GM12878 (cell line): ENCODE data around the gene GPATCH2L. TPM values are rescaled to one million over a fixed set of nuclear protein-coding genes. Genes with fewer than 3 reads are reported as not detected.

Experiments
- ATAC-seq: fragments of 200-7000 bp; cut with Tn5 transposase; 3 replicates; pipeline ENCODE4 v1.9.1; 2020; ENCODE audit warnings: mild to moderate bottlenecking, moderate library complexity
- BruUV-seq: library from RNA; stranded (reverse); fragments of 400-500 nt; replicated peaks from 2 replicates; lab custom pipeline; 2021; lab: Mats Ljungman, UMichigan
- CTCF ChIA-PET: fragments of 300-600 bp; sonication (Branson Sonifier 250); formaldehyde crosslinking; extraction: SDS; loops from one replicate; lab custom pipeline; 2021; ENCODE audit warnings: inconsistent platforms; lab: Yijun Ruan, JAX
- POLR2A ChIA-PET: fragments of 350-600 bp; formaldehyde crosslinking; extraction: SDS; loops from one replicate; lab custom pipeline; 2021; ENCODE audit warnings: inconsistent platforms; lab: Charles Lee
- RAD21 ChIA-PET: fragments of 300-600 bp; sonication (Branson Sonifier 250); formaldehyde crosslinking; loops from one replicate; lab custom pipeline; 2023; ENCODE audit warnings: antibody characterized with exemption; ENCODE audit not compliant: unreplicated experiment; lab: Charles Lee
- SMC1A ChIA-PET: fragments of 300-600 bp; sonication (Branson Sonifier 250); formaldehyde crosslinking; loops from one replicate; lab custom pipeline; 2023; ENCODE audit not compliant: unreplicated experiment, uncharacterized antibody; lab: Charles Lee
- DNase-seq: peaks from one replicate; pipeline ENCODE4 v3.0.0-alpha.2; 2011; ENCODE audit warnings: low read depth, low spot score
- FAIRE-seq: peaks from 3 replicates; lab custom pipeline; 2011; peaks lifted over from hg19 to GRCh38; lab: Jason Lieb, UNC
- H2AFZ ChIP-seq: 2 replicates; pipeline ENCODE4 v1.6.0; 2011; ENCODE audit warnings: low read depth, low read length, control low read depth; ENCODE audit not compliant: control insufficient read depth
- H3K27ac ChIP-seq: 2 replicates; pipeline ENCODE4 v1.5.1; 2011; ENCODE audit warnings: control low read depth; ENCODE audit not compliant: control insufficient read depth, insufficient read depth
- H3K27me3 ChIP-seq, 2 experiments: replicated peaks in 1 of 2; 2 replicates each; pipeline versions ENCODE4 v1.6.0 to v1.6.1; 2011; ENCODE audit warnings: low read length in 1 of 2; ENCODE audit not compliant: control insufficient read depth in 2 of 2, insufficient read depth in 2 of 2
- H3K36me3 ChIP-seq, 2 experiments: 2 replicates each; pipeline ENCODE4 v1.5.1; 2011; ENCODE audit warnings: low read length in 1 of 2; ENCODE audit not compliant: control insufficient read depth in 2 of 2, insufficient read depth in 2 of 2
- H3K4me1 ChIP-seq: 2 replicates; pipeline ENCODE4 v1.6.1; 2011; ENCODE audit warnings: mild to moderate bottlenecking, low read length, moderate library complexity, mixed read lengths; ENCODE audit not compliant: control insufficient read depth, insufficient read depth
- H3K4me2 ChIP-seq: 2 replicates; pipeline ENCODE4 v1.6.0; 2011; ENCODE audit warnings: control low read depth; ENCODE audit not compliant: control insufficient read depth, insufficient read depth
- H3K4me3 ChIP-seq: fragments of 200-600 bp; sonication (generic); 2 replicates; pipeline ENCODE4 v1.5.1; 2016
- H3K79me2 ChIP-seq: 2 replicates; pipeline ENCODE4 v1.6.0; 2011; ENCODE audit warnings: low read length; ENCODE audit not compliant: control insufficient read depth, insufficient read depth
- H3K9ac ChIP-seq: 2 replicates; pipeline ENCODE4 v1.8.0; 2011; ENCODE audit warnings: low read length, control low read depth, mixed read lengths; ENCODE audit not compliant: control insufficient read depth, insufficient read depth
- H3K9me3 ChIP-seq: replicated peaks from 3 replicates; pipeline ENCODE4 v1.5.1; 2011; ENCODE audit warnings: mild to moderate bottlenecking, low read length; ENCODE audit not compliant: control insufficient read depth, insufficient read depth
- H4K20me1 ChIP-seq: 2 replicates; pipeline ENCODE4 v1.6.0; 2011; ENCODE audit not compliant: control insufficient read depth, insufficient read depth
- EED ChIP-seq: sonication (generic); IDR thresholded peaks from 2 replicates; pipeline ENCODE4 v1.6.1; 2016; ENCODE audit warnings: antibody characterized with exemption, low read depth
- ESRRA ChIP-seq: IDR thresholded peaks from 2 replicates; pipeline ENCODE4 v1.6.1; 2012; ENCODE audit warnings: mild to moderate bottlenecking, low read length, improper control_type of control experiment
- HDAC2 ChIP-seq: fragments of 200-600 bp; sonication (generic); IDR thresholded peaks from 2 replicates; pipeline ENCODE4 v1.6.1; 2017
- IKZF1 ChIP-seq: fragments of 450-650 bp; conservative IDR thresholded peaks from 2 replicates; pipeline ENCODE4 v1.6.1; 2017; ENCODE audit warnings: antibody characterized with exemption, mild to moderate bottlenecking
- IRF4 ChIP-seq: IDR thresholded peaks from 2 replicates; pipeline ENCODE4 v1.6.1; 2011; ENCODE audit warnings: low read depth, low read length
- MTA3 ChIP-seq: IDR thresholded peaks from 2 replicates; pipeline ENCODE4 v1.6.1; 2012; ENCODE audit warnings: low read length, inconsistent platforms, borderline replicate concordance
- POU2F2 ChIP-seq: IDR thresholded peaks from 3 replicates; pipeline ENCODE4 v1.6.1; 2011; ENCODE audit warnings: low read depth, mild to moderate bottlenecking, low read length, borderline replicate concordance
- SIN3A ChIP-seq: IDR thresholded peaks from 2 replicates; pipeline ENCODE4 v1.6.1; 2012; ENCODE audit warnings: low read depth, low read length, improper control_type of control experiment
- SP1 ChIP-seq: IDR thresholded peaks from one replicate; pipeline ENCODE4 v1.6.1; 2011; ENCODE audit warnings: low read depth, low read length
- SPI1 ChIP-seq: IDR thresholded peaks from 2 replicates; pipeline ENCODE4 v1.6.1; 2011; ENCODE audit warnings: low read depth, mild to moderate bottlenecking, low read length, moderate library complexity, borderline replicate concordance; ENCODE audit not compliant: insufficient read depth
- TCF12 ChIP-seq: IDR thresholded peaks from 2 replicates; pipeline ENCODE4 v1.6.1; 2011; ENCODE audit warnings: low read depth, mild to moderate bottlenecking, low read length
- ZNF384 ChIP-seq: IDR thresholded peaks from 2 replicates; pipeline ENCODE4 v1.6.1; 2012; ENCODE audit warnings: low read depth, mild to moderate bottlenecking, low read length, improper control_type of control experiment, borderline replicate concordance
- WGBS: methylation state at CpG from one replicate; pipeline ENCODE4 v1.1.6; 2016; ENCODE audit warnings: low lambda C conversion rate; ENCODE audit not compliant: insufficient replicate concordance, insufficient coverage; ENCODE audit errors: missing lambda C conversion rate; 5-methylcytosine and 5-hydroxymethylcytosine counted together
- in situ Hi-C: fragments of 300-500 bp; cut with MboI; formaldehyde crosslinking; loops from 9 replicates; pipeline ENCODE4 v1.14.3; 2018; ENCODE audit warnings: mixed read lengths
- intact Hi-C: fragments of 100-400 bp; cut with micrococcal nuclease; formaldehyde crosslinking; loops from one replicate; pipeline ENCODE4 v1.14.2; 2022; ENCODE audit not compliant: unreplicated experiment
- polyA plus RNA-seq, 11 experiments: library from polyadenylated mRNA; depleted of rRNA in 4 of 11; unstranded in 6 of 11; stranded (reverse) in 5 of 11; fragments of >200 nt; fragmentation: Nextera tagmentation in 4 of 11; fragmentation: Illumina TruSeq in 1 of 11; extraction: Ambion mirVana in 4 of 11; extraction: Trizol in 1 of 11; gene quantifications; 1 replicate in 1 of 11; 2 replicates in 10 of 11; pipeline versions ENCODE4 v1.2.1 to v1.2.3, GENCODE V29; 2011 to 2016; ENCODE audit warnings: inconsistent platforms in 2 of 11, missing spikeins in 2 of 11, low read depth in 1 of 11
- total RNA-seq, 4 experiments: library from RNA; depleted of rRNA in 3 of 4; stranded (reverse); fragments of >200 nt in 3 of 4; fragmentation: Illumina TruSeq in 1 of 4; extraction: Trizol in 1 of 4; gene quantifications; 2 replicates each; pipeline versions ENCODE4 v1.2.1 to v1.2.3, GENCODE V29; 2013 to 2021
- TF ChIP-seq, protein P1 (sequence below): IDR thresholded peaks from 2 replicates; pipeline ENCODE4 v1.6.1; 2012; ENCODE audit warnings: mild to moderate bottlenecking, low read depth, low read length
- TF ChIP-seq, protein P2 (sequence below): fragments of 450-650 bp; IDR thresholded peaks from 2 replicates; pipeline ENCODE4 v1.6.1; 2017; ENCODE audit warnings: mild to moderate bottlenecking, low read depth, inconsistent platforms; ENCODE audit not compliant: poor library complexity, severe bottlenecking

The GPATCH2L gene
- total and polyA plus RNA-seq, 10 of the 15 experiments (the other 5 are each of a cell fraction or from before 2014, with no cell fraction given): 9.1 to 50.9 (median 24.4) TPM

DNA sequence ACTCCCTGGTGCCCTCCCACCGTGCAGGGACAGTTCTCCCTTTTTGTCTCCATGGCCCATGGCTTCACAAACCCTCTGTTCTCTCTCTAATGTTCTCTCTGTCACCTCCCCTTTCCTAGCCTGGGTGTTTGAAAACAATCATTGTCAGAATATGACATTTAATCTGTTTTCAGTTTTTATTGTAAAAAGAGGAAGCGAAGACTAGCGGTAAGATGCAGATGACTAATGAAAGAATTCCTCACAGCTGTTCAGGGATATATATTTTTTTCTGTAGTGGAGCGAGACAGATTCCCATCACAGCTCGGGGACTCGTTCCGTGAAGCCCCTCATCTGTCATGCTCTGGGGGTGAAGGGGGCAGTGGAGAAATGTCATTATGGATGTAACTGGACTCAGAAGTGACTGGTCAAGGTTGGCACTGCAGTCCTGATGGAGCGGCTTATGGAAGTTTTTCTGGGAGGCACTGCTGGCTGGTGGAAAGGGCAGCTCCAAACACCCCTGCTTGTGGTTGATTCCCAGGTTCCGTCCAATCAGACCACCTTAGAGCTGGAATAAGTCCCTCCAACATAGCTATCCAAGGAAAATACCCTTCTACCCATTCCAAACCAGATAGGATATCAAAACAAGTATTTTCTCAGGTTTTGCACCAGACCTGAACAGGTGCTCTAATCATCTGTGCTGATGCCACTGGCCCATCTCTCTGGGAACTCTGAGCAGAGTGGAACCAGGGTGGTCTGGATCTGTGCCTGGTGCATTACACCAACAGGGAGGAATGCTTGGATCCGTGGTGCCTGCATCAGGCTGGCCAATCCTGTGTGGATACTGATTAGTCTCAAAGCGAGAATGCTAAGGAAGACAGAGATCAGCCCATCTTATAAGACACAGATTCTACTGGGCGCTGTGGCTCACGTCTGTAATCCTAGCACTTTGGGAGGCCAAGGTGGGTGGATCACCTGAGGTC lies 84.7 kb downstream of the GPATCH2L start:
- ChIA-PET POLR2A (interaction anchor here (0.6 to 1.6 kb wide), 3 partner anchors 20 to 85 kb away, joined by 3 read pairs; partner anchors contain the start of gene GPATCH2L), CTCF (interaction anchor here (0.7 to 1.7 kb wide), 4 partner anchors 10 to 186 kb away, joined by 3 to 6 read pairs (median 4); no protein-coding TSS in a partner anchor), RAD21 (interaction anchor here (0.8 to 3.6 kb wide), 6 partner anchors 10 to 117 kb away, joined by 3 to 20 read pairs (median 3); no protein-coding TSS in a partner anchor), SMC1A (interaction anchor here (0.9 to 2.9 kb wide), 11 partner anchors 10 to 116 kb away, joined by 3 to 16 read pairs (median 6); no protein-coding TSS in a partner anchor)
- H3K9ac ChIP-seq: no peak overlapping the region
- ATAC-seq: peak; percentile 96
- in situ Hi-C loops (no loop called here), intact Hi-C loops (loop anchor here (5.0 kb wide), 1 partner anchor 34 kb away; no protein-coding TSS in a partner anchor)
- WGBS: 57% methylated on average over 13 of the region's 13 CpGs
- H3K4me1 ChIP-seq: peaks cover 16% of the 10 kb centered on the region
- peak; percentile 63 for DNase-seq
- H3K36me3 ChIP-seq: no peaks in the 10 kb centered on the region; a peak in 1 of 4 replicates
- BruUV-seq: no TSS peak
- peaks cover 6% of the 10 kb centered on the region for H3K9me3 ChIP-seq
- H3K27me3 ChIP-seq: no peaks in the 10 kb centered on the region
- H3K4me2 ChIP-seq: peak overlapping the region; percentile 29
- H3K27ac ChIP-seq: peak overlapping the region; percentile 7; the same call in 1 of the 2 replicates
- H3K4me3 ChIP-seq: no peak overlapping the region
- H4K20me1 ChIP-seq: no peaks in the 10 kb centered on the region
- FAIRE-seq: no peak
- H2AFZ ChIP-seq: no peak overlapping the region
- H3K79me2 ChIP-seq: no peaks in the 10 kb centered on the region
- no peak for TF ChIP-seq ESRRA
- TF ChIP-seq EED: peak; percentile 93
- peak; percentile 52; the same call in 1 of the 2 replicates for TF ChIP-seq ZNF384
- TF ChIP-seq TCF12: peak; percentile 79; the same call in 1 of the 2 replicates
- TF ChIP-seq MTA3: peak; percentile 39; the same call in 1 of the 2 replicates
- TF ChIP-seq SP1: peak; percentile 5
- TF ChIP-seq IRF4: peak; percentile 68; the same call in 1 of the 2 replicates
- TF ChIP-seq IKZF1: peak; percentile 98
- TF ChIP-seq SPI1: peak; percentile 97
- TF ChIP-seq, protein P1, sequence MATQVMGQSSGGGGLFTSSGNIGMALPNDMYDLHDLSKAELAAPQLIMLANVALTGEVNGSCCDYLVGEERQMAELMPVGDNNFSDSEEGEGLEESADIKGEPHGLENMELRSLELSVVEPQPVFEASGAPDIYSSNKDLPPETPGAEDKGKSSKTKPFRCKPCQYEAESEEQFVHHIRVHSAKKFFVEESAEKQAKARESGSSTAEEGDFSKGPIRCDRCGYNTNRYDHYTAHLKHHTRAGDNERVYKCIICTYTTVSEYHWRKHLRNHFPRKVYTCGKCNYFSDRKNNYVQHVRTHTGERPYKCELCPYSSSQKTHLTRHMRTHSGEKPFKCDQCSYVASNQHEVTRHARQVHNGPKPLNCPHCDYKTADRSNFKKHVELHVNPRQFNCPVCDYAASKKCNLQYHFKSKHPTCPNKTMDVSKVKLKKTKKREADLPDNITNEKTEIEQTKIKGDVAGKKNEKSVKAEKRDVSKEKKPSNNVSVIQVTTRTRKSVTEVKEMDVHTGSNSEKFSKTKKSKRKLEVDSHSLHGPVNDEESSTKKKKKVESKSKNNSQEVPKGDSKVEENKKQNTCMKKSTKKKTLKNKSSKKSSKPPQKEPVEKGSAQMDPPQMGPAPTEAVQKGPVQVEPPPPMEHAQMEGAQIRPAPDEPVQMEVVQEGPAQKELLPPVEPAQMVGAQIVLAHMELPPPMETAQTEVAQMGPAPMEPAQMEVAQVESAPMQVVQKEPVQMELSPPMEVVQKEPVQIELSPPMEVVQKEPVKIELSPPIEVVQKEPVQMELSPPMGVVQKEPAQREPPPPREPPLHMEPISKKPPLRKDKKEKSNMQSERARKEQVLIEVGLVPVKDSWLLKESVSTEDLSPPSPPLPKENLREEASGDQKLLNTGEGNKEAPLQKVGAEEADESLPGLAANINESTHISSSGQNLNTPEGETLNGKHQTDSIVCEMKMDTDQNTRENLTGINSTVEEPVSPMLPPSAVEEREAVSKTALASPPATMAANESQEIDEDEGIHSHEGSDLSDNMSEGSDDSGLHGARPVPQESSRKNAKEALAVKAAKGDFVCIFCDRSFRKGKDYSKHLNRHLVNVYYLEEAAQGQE: no peak
- TF ChIP-seq HDAC2: no peak
- TF ChIP-seq POU2F2: no peak
- TF ChIP-seq SIN3A: no peak
- TF ChIP-seq, protein P2, sequence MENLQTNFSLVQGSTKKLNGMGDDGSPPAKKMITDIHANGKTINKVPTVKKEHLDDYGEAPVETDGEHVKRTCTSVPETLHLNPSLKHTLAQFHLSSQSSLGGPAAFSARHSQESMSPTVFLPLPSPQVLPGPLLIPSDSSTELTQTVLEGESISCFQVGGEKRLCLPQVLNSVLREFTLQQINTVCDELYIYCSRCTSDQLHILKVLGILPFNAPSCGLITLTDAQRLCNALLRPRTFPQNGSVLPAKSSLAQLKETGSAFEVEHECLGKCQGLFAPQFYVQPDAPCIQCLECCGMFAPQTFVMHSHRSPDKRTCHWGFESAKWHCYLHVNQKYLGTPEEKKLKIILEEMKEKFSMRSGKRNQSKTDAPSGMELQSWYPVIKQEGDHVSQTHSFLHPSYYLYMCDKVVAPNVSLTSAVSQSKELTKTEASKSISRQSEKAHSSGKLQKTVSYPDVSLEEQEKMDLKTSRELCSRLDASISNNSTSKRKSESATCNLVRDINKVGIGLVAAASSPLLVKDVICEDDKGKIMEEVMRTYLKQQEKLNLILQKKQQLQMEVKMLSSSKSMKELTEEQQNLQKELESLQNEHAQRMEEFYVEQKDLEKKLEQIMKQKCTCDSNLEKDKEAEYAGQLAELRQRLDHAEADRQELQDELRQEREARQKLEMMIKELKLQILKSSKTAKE: peak; percentile 50
